Occipital lobe (tissue), 2 donors: ENCODE results near the gene GRSF1. TPM values are rescaled to one million over a fixed set of nuclear protein-coding genes. Genes with fewer than 3 reads are reported as not detected.

Source experiments
- small RNA-seq: library from RNA; depleted of rRNA; stranded (forward); fragments of <200 nt; gene quantifications from one replicate; pipeline ENCODE3, GENCODE V24; 2014
- total RNA-seq: library from RNA; depleted of rRNA; stranded (reverse); fragments of >200 nt; gene quantifications from one replicate; pipeline ENCODE4 v1.2.3, GENCODE V29; 2014

GRSF1 gene
- total RNA-seq, 1 donor from 2014 or later, result 73.5 TPM

Small RNAs within 50 kb of the gene (small RNA-seq; reads per million reads assigned to genes)
- gene RF00026, result not detected
- not detected for gene RNU6-891P

Other genes starting within 250 kb of the GRSF1 start
- gene AMBN, start 247.6 kb downstream of the GRSF1 start, total RNA-seq, result not detected
- gene ENAM, start 211.1 kb downstream of the GRSF1 start, total RNA-seq, result not detected
- not detected for gene JCHAIN, start 173.4 kb downstream of the GRSF1 start, total RNA-seq
- 15.0 TPM for gene UTP3, start 151.4 kb downstream of the GRSF1 start, total RNA-seq
- gene RUFY3, start 117.9 kb downstream of the GRSF1 start, total RNA-seq, result 582 TPM
- 39.6 TPM for gene MOB1B, start 62.5 kb upstream of the GRSF1 start, total RNA-seq
- 125 TPM for gene DCK, start 153.8 kb upstream of the GRSF1 start, total RNA-seq